ENCODE results near the gene HSBP1L1. TPM values are rescaled to one million over a fixed set of nuclear protein-coding genes. Genes with fewer than 3 reads are reported as not detected.

Gene HSBP1L1
- total and polyA plus RNA-seq, 2 of the 8 experiments (the other 6 are each of a cell fraction or from before 2014, with no cell fraction given), result 1.0 to 1.3 TPM

DNA sequence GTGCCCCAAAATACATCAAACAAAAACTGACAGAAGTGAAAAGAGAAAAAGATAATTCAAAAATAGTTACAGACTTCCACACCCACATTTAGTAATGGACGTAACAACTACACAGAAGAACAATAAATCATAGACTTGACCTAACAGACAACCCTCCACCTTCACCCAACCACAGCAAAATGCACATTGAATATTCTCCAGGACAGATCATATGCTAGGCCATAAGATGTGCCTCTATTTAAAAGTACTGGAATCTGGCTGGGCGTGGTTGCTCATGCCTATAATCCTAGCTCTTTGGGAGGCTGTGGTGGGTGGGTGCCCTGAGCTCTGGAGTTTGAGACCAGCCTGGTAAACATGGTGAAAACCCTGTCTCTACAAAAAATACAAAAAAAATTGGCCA lies 33.0 kb upstream of the HSBP1L1 start:
- no peak overlapping the region for H2BK20ac ChIP-seq (ENCODE audit: low read length)
- no peak overlapping the region for H4K91ac ChIP-seq (replicated peaks; ENCODE audit: insufficient read length, low read length)
- no peaks in the 10 kb centered on the region for H3K23me2 ChIP-seq (ENCODE audit: low read depth, low read length)
- no peak overlapping the region for H4K8ac ChIP-seq (ENCODE audit: extremely low read depth, insufficient read depth, low read length)
- no peak overlapping the region for H3K4me3 ChIP-seq (ENCODE audit: extremely low read depth in 1 of 4, insufficient read depth in 2 of 4, low read depth in 3 of 4, low read length in 4 of 4)
- H2BK12ac ChIP-seq (ENCODE audit: low read depth, low read length), result no peak overlapping the region
- no peak overlapping the region for H3K4ac ChIP-seq (replicated peaks; ENCODE audit: insufficient read length, low read depth, low read length)
- no peak overlapping the region for H3K18ac ChIP-seq (ENCODE audit: extremely low read depth, low read length)
- no peak overlapping the region for H2AFZ ChIP-seq (ENCODE audit: low read length)
- no peak overlapping the region for H2AK5ac ChIP-seq (ENCODE audit: low read depth, low read length)
- ChIA-PET CTCF (ENCODE audit: partially characterized antibody) (interaction anchor here (1.4 kb wide), 1 partner anchor 20 kb away, joined by 4 read pairs; the partner anchor contains the start of gene SLC66A2), POLR2A (ENCODE audit: partially characterized antibody) (no interaction called here)
- peaks cover 3% of the 10 kb centered on the region; the same call in 1 of the 2 replicates for H3K79me1 ChIP-seq (ENCODE audit: low read depth, low read length)
- H4K5ac ChIP-seq (ENCODE audit: insufficient read length, low read depth, low read length), result no peak overlapping the region
- FAIRE-seq, result no peak
- H3K27me3 ChIP-seq (replicated peaks in 1 of 4; ENCODE audit: control insufficient read depth in 3 of 4, extremely low read depth in 1 of 4, insufficient read depth in 3 of 4, low read length in 3 of 4), result no peaks in the 10 kb centered on the region
- no peak overlapping the region for H2BK15ac ChIP-seq (ENCODE audit: low read length)
- peaks cover 3 to 8% of the 10 kb centered on the region in 2 experiments; a peak in 2 of 4 replicates for H3K79me2 ChIP-seq (ENCODE audit: control insufficient read depth in 1 of 2, insufficient read depth in 2 of 2, low read length in 2 of 2)
- DNase-seq (ENCODE audit: low read depth in 1 of 2, low spot score in 2 of 2), result no peak
- H3K56ac ChIP-seq (replicated peaks; ENCODE audit: insufficient read length, low read depth, low read length), result no peak overlapping the region
- H4K20me1 ChIP-seq (replicated peaks in 1 of 2; ENCODE audit: control insufficient read depth in 1 of 2, insufficient read depth in 2 of 2, low read length in 2 of 2), result peaks cover 0 to 2% of the 10 kb centered on the region in 2 experiments
- H3K4me2 ChIP-seq (ENCODE audit: insufficient read depth in 1 of 2, low read depth in 2 of 2, low read length in 2 of 2), result no peak overlapping the region
- 85% methylated on average over 2 of the region's 2 CpGs; no CpG with 5 or more reads in 1 of the 2 experiments for WGBS, 2 experiments (ENCODE audit: extremely low coverage in 1 of 2, insufficient coverage in 1 of 2, insufficient read length in 1 of 2, insufficient replicate concordance in 2 of 2, low coverage in 1 of 2, low lambda C conversion rate in 2 of 2, missing lambda C conversion rate in 1 of 2)
- no peak overlapping the region for H3K27ac ChIP-seq (ENCODE audit: low read depth, low read length)
- no peaks in the 10 kb centered on the region; a peak in 1 of 7 replicates for H3K4me1 ChIP-seq (replicated peaks in 1 of 4; ENCODE audit: control insufficient read depth in 3 of 4, insufficient read depth in 4 of 4, low read length in 3 of 4)
- no peak overlapping the region for H3K23ac ChIP-seq (ENCODE audit: insufficient read length)
- no peak overlapping the region for H2BK120ac ChIP-seq (replicated peaks; ENCODE audit: low read depth, low read length)
- no peak overlapping the region for H2BK5ac ChIP-seq (ENCODE audit: low read depth, low read length)
- H3K14ac ChIP-seq (ENCODE audit: insufficient read length), result no peak overlapping the region
- H3K36me3 ChIP-seq (ENCODE audit: control insufficient read depth in 2 of 4, insufficient read depth in 4 of 4, low read length in 3 of 4), result no peaks in the 10 kb centered on the region; a peak in 1 of 8 replicates
- no peak overlapping the region for H3K9ac ChIP-seq (replicated peaks in 1 of 4; ENCODE audit: extremely low read depth in 1 of 4, low read depth in 3 of 4, low read length in 3 of 4)
- H3K9me3 ChIP-seq (ENCODE audit: insufficient read depth in 2 of 2, low read depth in 1 of 2, low read length in 1 of 2), result peaks cover 3 to 14% of the 10 kb centered on the region in 2 experiments; a peak in 2 of 4 replicates
- no peak for TF ChIP-seq ASH2L (IDR thresholded peaks at IDR 0.05; ENCODE audit: low read length)
- no peak for TF ChIP-seq HDAC2 (IDR thresholded peaks at IDR 0.05; ENCODE audit: borderline replicate concordance in 1 of 2, low read depth in 2 of 2, low read length in 2 of 2)
- TF ChIP-seq POLR2A (IDR thresholded peaks at IDR 0.05; ENCODE audit: control extremely low read depth in 1 of 2, low read depth in 2 of 2, low read length in 2 of 2), result no peak
- TF ChIP-seq NANOG (IDR thresholded peaks at IDR 0.05; ENCODE audit: insufficient read depth, low read depth, low read length, poor library complexity, severe bottlenecking), result no peak
- TF ChIP-seq JUN (IDR thresholded peaks at IDR 0.05; ENCODE audit: low read depth, low read length), result no peak
- no peak for TF ChIP-seq CEBPB (IDR thresholded peaks at IDR 0.05; ENCODE audit: low read depth, low read length)
- TF ChIP-seq, protein P1, sequence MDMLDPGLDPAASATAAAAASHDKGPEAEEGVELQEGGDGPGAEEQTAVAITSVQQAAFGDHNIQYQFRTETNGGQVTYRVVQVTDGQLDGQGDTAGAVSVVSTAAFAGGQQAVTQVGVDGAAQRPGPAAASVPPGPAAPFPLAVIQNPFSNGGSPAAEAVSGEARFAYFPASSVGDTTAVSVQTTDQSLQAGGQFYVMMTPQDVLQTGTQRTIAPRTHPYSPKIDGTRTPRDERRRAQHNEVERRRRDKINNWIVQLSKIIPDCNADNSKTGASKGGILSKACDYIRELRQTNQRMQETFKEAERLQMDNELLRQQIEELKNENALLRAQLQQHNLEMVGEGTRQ (IDR thresholded peaks at IDR 0.05; ENCODE audit: low read length), result no peak
- no peak for TF ChIP-seq MAFK (IDR thresholded peaks at IDR 0.05; ENCODE audit: low read depth, low read length)
- TF ChIP-seq PHF8 (conservative IDR thresholded peaks at IDR 0.05; ENCODE audit: low read depth, low read length), result no peak
- no peak for TF ChIP-seq POLR2AphosphoS5 (IDR thresholded peaks at IDR 0.05; ENCODE audit: low read depth, low read length)
- no peak for TF ChIP-seq TBP (IDR thresholded peaks at IDR 0.05; ENCODE audit: low read depth, low read length)
- TF ChIP-seq SIN3A (conservative IDR thresholded peaks at IDR 0.05 in 1 of 2, IDR thresholded peaks at IDR 0.05 in 1 of 2; ENCODE audit: low read depth in 1 of 2, low read length in 2 of 2), result no peak
- TF ChIP-seq TEAD4 (IDR thresholded peaks at IDR 0.05; ENCODE audit: low read depth, low read length), result no peak
- TF ChIP-seq HDAC6 (IDR thresholded peaks at IDR 0.05; ENCODE audit: low read depth, low read length), result no peak
